HuH-7.5 (cell line): Measurements from ENCODE around the gene MC1R.
"Not testable (repeated sequence)": the region's sequence is repeated elsewhere in the genome, so short reads cannot be mapped to it uniquely, and the experiment has no call there.

Source experiments
- DNase-seq: peaks from one replicate; pipeline ENCODE4 v3.0.0; 2011; ENCODE audit warnings: low spot score

MC1R gene

GRCh38 chr16:89962754-89963498 lies 44.3 kb downstream of the MC1R start:
- DNase-seq: no peak

GRCh38 chr16:89964201-89964600 lies 45.5 kb downstream of the MC1R start:
- DNase-seq: no peak

GRCh38 chr16:89965447-89966225 lies 47.0 kb downstream of the MC1R start:
- no peak for DNase-seq

- no peak for DNase-seq
Measured at GRCh38 chr16:89966756-89967155, 48.1 kb downstream of the MC1R start.

DNA sequence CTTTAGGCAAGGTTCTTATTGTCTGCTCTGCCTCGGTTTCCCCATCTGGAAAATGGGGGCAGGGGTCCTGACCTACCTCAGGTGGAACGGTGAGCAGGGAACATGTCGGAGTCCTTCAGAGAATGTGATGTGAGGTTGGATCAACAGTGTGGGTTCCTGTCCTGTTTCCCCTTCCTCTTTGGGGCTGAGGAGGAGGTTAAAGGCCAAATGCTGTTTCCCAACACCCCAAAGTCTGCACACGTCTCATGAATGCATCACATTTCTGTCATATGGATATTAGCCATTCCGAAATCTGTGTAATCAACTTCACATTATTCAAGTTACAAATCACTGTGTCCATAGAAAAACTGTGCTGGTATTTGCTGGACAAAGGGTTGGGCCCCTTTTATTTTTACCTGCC lies 48.8 kb downstream of the MC1R start:
- DNase-seq: not testable (repeated sequence)

DNA sequence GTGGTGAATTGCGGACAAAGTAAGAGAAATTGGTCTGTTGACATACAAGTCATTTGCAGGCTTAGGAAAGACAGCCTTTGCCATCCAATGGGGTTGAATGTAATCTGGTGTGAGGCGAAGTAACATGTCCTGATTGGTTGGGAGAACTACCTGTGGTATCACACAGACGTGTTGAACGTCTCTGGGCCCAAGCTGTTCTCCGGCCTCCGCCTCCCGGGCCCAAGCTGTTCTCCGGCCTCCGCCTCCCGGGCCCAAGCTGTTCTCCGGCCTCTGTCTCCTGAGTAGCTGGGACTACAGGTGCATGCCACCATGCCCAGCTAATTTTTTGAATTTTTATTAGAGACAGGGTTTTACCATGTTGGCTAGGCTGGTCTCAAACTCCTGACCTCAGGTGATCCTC lies 49.4 kb downstream of the MC1R start:
- not testable (repeated sequence) for DNase-seq

- no peak for DNase-seq
Measured at GRCh38 chr16:89969741-89970410, 51.2 kb downstream of the MC1R start.
